Activated T-cell treated with anti-CD3 and anti-CD28 coated beads for 24 hours (primary cell): ENCODE results near the gene PPP1R3E.

Experiments used
- DNase-seq: peaks from one replicate; pipeline ENCODE4 v3.0.0-alpha.2; 2020; ENCODE audit warnings: low read depth

Gene PPP1R3E

GRCh38 chr14:23248601-23249000, 54.1 kb downstream of the PPP1R3E start:
- no peak for DNase-seq
